Stomach (tissue), 9 donors: ENCODE results near the gene CDC5L. TPM values are rescaled to one million over a fixed set of nuclear protein-coding genes. Genes with fewer than 3 reads are reported as not detected.

ENCODE experiments used
- DNase-seq, 2 donors: peaks; one replicate each; pipeline versions ENCODE4 v3.0.0 to v3.0.0-alpha.2; 2013 to 2019
- H3K27ac ChIP-seq, 5 donors: fragments of 200-600 bp in 4 of 5; sonication (generic) in 4 of 5; one replicate each; pipeline ENCODE4 v1.5.1; 2013 to 2019; ENCODE audit warnings: mild to moderate bottlenecking in 1 of 5, moderate library complexity in 1 of 5
- H3K27me3 ChIP-seq, 3 donors: fragments of 200-600 bp; sonication (generic); one replicate each; pipeline ENCODE4 v1.5.1; 2017 to 2019; ENCODE audit warnings: mixed run types in 1 of 3
- H3K36me3 ChIP-seq, 4 donors: fragments of 200-600 bp; sonication (generic); 1 replicate in 3 of 4; 2 replicates in 1 of 4; pipeline ENCODE4 v1.5.1; 2016 to 2019
- H3K4me1 ChIP-seq, 4 donors: fragments of 200-600 bp; sonication (generic); one replicate each; pipeline ENCODE4 v1.5.1; 2016 to 2019
- H3K4me3 ChIP-seq, 4 donors: fragments of 200-600 bp; sonication (generic) in 3 of 4; one replicate each; pipeline ENCODE4 v1.5.1; 2016 to 2019; ENCODE audit warnings: mild to moderate bottlenecking in 1 of 4
- H3K9me3 ChIP-seq, 4 donors: fragments of 200-600 bp; sonication (generic); one replicate each; pipeline ENCODE4 v1.5.1; 2016 to 2019
- CTCF ChIP-seq, 7 experiments: fragments of 450-650 bp in 4 of 7; fragments of 200-600 bp in 3 of 7; sonication (generic) in 3 of 7; IDR thresholded peaks; one replicate each; pipeline ENCODE4 v1.5.1; 2016 to 2019; ENCODE audit warnings: antibody characterized with exemption in 7 of 7, control low read depth in 2 of 7, mild to moderate bottlenecking in 1 of 7
- EP300 ChIP-seq: sonication (generic); formaldehyde crosslinking; IDR thresholded peaks from one replicate; pipeline ENCODE4 v1.6.1; 2017; ENCODE audit warnings: antibody characterized with exemption
- POLR2A ChIP-seq, 4 donors: fragments of 450-650 bp; IDR thresholded peaks; one replicate each; pipeline ENCODE4 v1.6.1; 2016; ENCODE audit warnings: antibody characterized with exemption in 4 of 4, control low read depth in 2 of 4, mild to moderate bottlenecking in 1 of 4, moderate library complexity in 1 of 4
- POLR2AphosphoS5 ChIP-seq, 3 donors: sonication (generic); formaldehyde crosslinking; IDR thresholded peaks; one replicate each; pipeline ENCODE4 v1.6.1; 2016; ENCODE audit warnings: antibody characterized with exemption in 3 of 3
- WGBS, 5 donors: extraction: QIAGEN DNeasy Blood & Tissue Kit in 3 of 5; methylation state at CpG; one replicate each; pipeline versions ENCODE4 v1.1.5 to v1.1.7; 2013 to 2018; 5-methylcytosine and 5-hydroxymethylcytosine counted together
- intact Hi-C: fragments of 100-400 bp; cut with DNase I; formaldehyde crosslinking; loops from one replicate; pipeline ENCODE4 v1.15.1; 2023; ENCODE audit warnings: low total_unique reads
- polyA plus RNA-seq, 3 donors: library from polyadenylated mRNA; stranded (reverse); fragments of 200-250 nt; gene quantifications; one replicate each; pipeline ENCODE4 v1.2.3, GENCODE V29; 2013
- total RNA-seq, 5 donors: library from RNA; depleted of rRNA; stranded (reverse); fragments of >200 nt; gene quantifications; one replicate each; pipeline versions ENCODE4 v1.1.0 to v1.2.3, GENCODE V29; 2014 to 2016
- donor health status: healthy with polysubstance abuse.
- donor health status: Bipolar disorder and iron deficiency.
- donor health status: healthy.

CDC5L gene
- total and polyA plus RNA-seq, 8 donors = 4.9 to 29.2 (median 8.2) TPM

GRCh38 chr6:44480097-44480541, 92.6 kb downstream of the CDC5L start:
- 82 to 91% (median 88%) methylated on average over 13 of the region's 13 CpGs for WGBS, 5 donors

GRCh38 chr6:44481056-44481455, 93.5 kb downstream of the CDC5L start:
- 87 to 91% (median 90%) methylated on average over 6 of the region's 6 CpGs for WGBS, 5 donors

More at GRCh38 chr6:44480097-44480541, 92.6 kb downstream of the CDC5L start:
- H3K27me3 ChIP-seq = peaks cover 0 to 19% (median 0%) of the 10 kb centered on the region in 3 donors
- intact Hi-C loops = loop anchor here (10.0 kb wide), 1 partner anchor 185 kb away; no protein-coding TSS in a partner anchor
- TF ChIP-seq POLR2AphosphoS5 (IDR thresholded peaks at IDR 0.05) (no peak), CTCF (IDR thresholded peaks at IDR 0.05) (no peak), EP300 (no peak), POLR2A (IDR thresholded peaks at IDR 0.05) (no peak)
- no peaks in the 10 kb centered on the region for H3K9me3 ChIP-seq
- peaks cover 6 to 9% (median 7%) of the 10 kb centered on the region in 4 donors for H3K4me1 ChIP-seq
- H3K27ac ChIP-seq = no peak overlapping the region
- peak in 1 of 2 donors; percentile 61 for DNase-seq
- H3K4me3 ChIP-seq = no peak overlapping the region
- H3K36me3 ChIP-seq = no peaks in the 10 kb centered on the region

GRCh38 chr6:44481760-44482159, 94.3 kb downstream of the CDC5L start:
- H3K36me3 ChIP-seq = no peaks in the 10 kb centered on the region
- peaks cover 0 to 30% (median 0%) of the 10 kb centered on the region in 3 donors for H3K27me3 ChIP-seq
- no peaks in the 10 kb centered on the region for H3K4me1 ChIP-seq
- WGBS, 5 donors = 90 to 95% (median 92%) methylated on average over 9 of the region's 9 CpGs
- H3K27ac ChIP-seq = no peak overlapping the region
- no peak overlapping the region for H3K4me3 ChIP-seq
- no peak for DNase-seq
- intact Hi-C loops = loop anchor here (10.0 kb wide), 1 partner anchor 183 kb away; no protein-coding TSS in a partner anchor
- no peak for TF ChIP-seq POLR2AphosphoS5 (IDR thresholded peaks at IDR 0.05)
- no peak for TF ChIP-seq EP300
- TF ChIP-seq POLR2A (IDR thresholded peaks at IDR 0.05) = no peak
- no peak for TF ChIP-seq CTCF (IDR thresholded peaks at IDR 0.05)
- H3K9me3 ChIP-seq = no peaks in the 10 kb centered on the region

More at GRCh38 chr6:44481056-44481455, 93.5 kb downstream of the CDC5L start:
- peaks cover 0 to 1% (median under 1%) of the 10 kb centered on the region in 4 donors for H3K4me1 ChIP-seq
- no peak for TF ChIP-seq POLR2A (IDR thresholded peaks at IDR 0.05)
- no peak for TF ChIP-seq CTCF (IDR thresholded peaks at IDR 0.05)
- no peak for TF ChIP-seq EP300
- TF ChIP-seq POLR2AphosphoS5 (IDR thresholded peaks at IDR 0.05) = no peak
- H3K27me3 ChIP-seq = peaks cover 0 to 29% (median 0%) of the 10 kb centered on the region in 3 donors
- no peak overlapping the region for H3K4me3 ChIP-seq
- no peak for DNase-seq
- no peak overlapping the region for H3K27ac ChIP-seq
- H3K9me3 ChIP-seq = no peaks in the 10 kb centered on the region
- H3K36me3 ChIP-seq = no peaks in the 10 kb centered on the region
- intact Hi-C loops = loop anchor here (10.0 kb wide), 1 partner anchor 184 kb away; no protein-coding TSS in a partner anchor

GRCh38 chr6:44485601-44486401, 98.3 kb downstream of the CDC5L start:
- TF ChIP-seq CTCF (IDR thresholded peaks at IDR 0.05) (no peak), POLR2A (IDR thresholded peaks at IDR 0.05) (no peak), POLR2AphosphoS5 (IDR thresholded peaks at IDR 0.05) (no peak), EP300 (no peak)
- no peaks in the 10 kb centered on the region for H3K36me3 ChIP-seq
- H3K27me3 ChIP-seq = peaks cover 0 to 30% (median 0%) of the 10 kb centered on the region in 3 donors
- no peak overlapping the region for H3K27ac ChIP-seq
- peaks cover 0 to 12% (median 5%) of the 10 kb centered on the region in 4 donors for H3K4me1 ChIP-seq
- DNase-seq = no peak
- H3K9me3 ChIP-seq = no peaks in the 10 kb centered on the region
- intact Hi-C loops = loop anchor here (10.0 kb wide), 1 partner anchor 179 kb away; no protein-coding TSS in a partner anchor
- H3K4me3 ChIP-seq = no peak overlapping the region
- WGBS, 5 donors = 79 to 84% (median 81%) methylated on average over 12 of the region's 12 CpGs
